PFSK-1 (cell line): ENCODE measurements around the gene PARD6G.

ENCODE experiments used
- FOXP2 ChIP-seq: optimal IDR thresholded peaks from 2 replicates; pipeline ENCODE3; 2011; ENCODE audit warnings: borderline replicate concordance, control low read depth, inconsistent platforms; ENCODE audit not compliant: insufficient read depth; ENCODE audit errors: extremely low read length, extremely low read depth
- POLR2AphosphoS5 ChIP-seq: IDR thresholded peaks from 2 replicates; pipeline ENCODE4 v1.6.1; 2012; ENCODE audit warnings: low read depth, mild to moderate bottlenecking, control low read depth, low read length, moderate library complexity
- SIN3A ChIP-seq: IDR thresholded peaks from 2 replicates; pipeline ENCODE4 v1.6.1; 2012; ENCODE audit warnings: mild to moderate bottlenecking, low read length, moderate library complexity, borderline replicate concordance; ENCODE audit not compliant: insufficient read depth
- TAF1 ChIP-seq: IDR thresholded peaks from 2 replicates; pipeline ENCODE4 v1.6.1; 2012; ENCODE audit warnings: low read length, control low read depth, borderline replicate concordance; ENCODE audit not compliant: insufficient read depth
- TF ChIP-seq, protein P1 (sequence below), 2 experiments: IDR thresholded peaks; 2 replicates each; pipeline versions ENCODE4 v1.6.1 to v1.8.0; 2011 to 2012; ENCODE audit warnings: low read depth in 2 of 2, low read length in 2 of 2, control low read depth in 1 of 2, inconsistent platforms in 1 of 2, mild to moderate bottlenecking in 1 of 2, moderate library complexity in 1 of 2; ENCODE audit not compliant: insufficient read depth in 1 of 2

PARD6G gene

GRCh38 chr18:80238651-80239260 lies 8.6 kb downstream of the PARD6G start:
- no peak for TF ChIP-seq TAF1
- TF ChIP-seq FOXP2, result no peak
- TF ChIP-seq, protein P1, sequence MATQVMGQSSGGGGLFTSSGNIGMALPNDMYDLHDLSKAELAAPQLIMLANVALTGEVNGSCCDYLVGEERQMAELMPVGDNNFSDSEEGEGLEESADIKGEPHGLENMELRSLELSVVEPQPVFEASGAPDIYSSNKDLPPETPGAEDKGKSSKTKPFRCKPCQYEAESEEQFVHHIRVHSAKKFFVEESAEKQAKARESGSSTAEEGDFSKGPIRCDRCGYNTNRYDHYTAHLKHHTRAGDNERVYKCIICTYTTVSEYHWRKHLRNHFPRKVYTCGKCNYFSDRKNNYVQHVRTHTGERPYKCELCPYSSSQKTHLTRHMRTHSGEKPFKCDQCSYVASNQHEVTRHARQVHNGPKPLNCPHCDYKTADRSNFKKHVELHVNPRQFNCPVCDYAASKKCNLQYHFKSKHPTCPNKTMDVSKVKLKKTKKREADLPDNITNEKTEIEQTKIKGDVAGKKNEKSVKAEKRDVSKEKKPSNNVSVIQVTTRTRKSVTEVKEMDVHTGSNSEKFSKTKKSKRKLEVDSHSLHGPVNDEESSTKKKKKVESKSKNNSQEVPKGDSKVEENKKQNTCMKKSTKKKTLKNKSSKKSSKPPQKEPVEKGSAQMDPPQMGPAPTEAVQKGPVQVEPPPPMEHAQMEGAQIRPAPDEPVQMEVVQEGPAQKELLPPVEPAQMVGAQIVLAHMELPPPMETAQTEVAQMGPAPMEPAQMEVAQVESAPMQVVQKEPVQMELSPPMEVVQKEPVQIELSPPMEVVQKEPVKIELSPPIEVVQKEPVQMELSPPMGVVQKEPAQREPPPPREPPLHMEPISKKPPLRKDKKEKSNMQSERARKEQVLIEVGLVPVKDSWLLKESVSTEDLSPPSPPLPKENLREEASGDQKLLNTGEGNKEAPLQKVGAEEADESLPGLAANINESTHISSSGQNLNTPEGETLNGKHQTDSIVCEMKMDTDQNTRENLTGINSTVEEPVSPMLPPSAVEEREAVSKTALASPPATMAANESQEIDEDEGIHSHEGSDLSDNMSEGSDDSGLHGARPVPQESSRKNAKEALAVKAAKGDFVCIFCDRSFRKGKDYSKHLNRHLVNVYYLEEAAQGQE (IDR thresholded peaks at IDR 0.05; ENCODE audit: insufficient read depth in 1 of 2, low read depth in 2 of 2, low read length in 2 of 2), result no peak
- no peak for TF ChIP-seq POLR2AphosphoS5
- TF ChIP-seq SIN3A, result no peak

- TF ChIP-seq, protein P1 (IDR thresholded peaks at IDR 0.05; ENCODE audit: insufficient read depth in 1 of 2, low read depth in 2 of 2, low read length in 2 of 2), result no peak
- TF ChIP-seq TAF1, result no peak
- no peak for TF ChIP-seq POLR2AphosphoS5
- no peak for TF ChIP-seq FOXP2
- no peak for TF ChIP-seq SIN3A
These were observed 12.9 kb downstream of the PARD6G start for GRCh38 chr18:80234398-80234797.

DNA sequence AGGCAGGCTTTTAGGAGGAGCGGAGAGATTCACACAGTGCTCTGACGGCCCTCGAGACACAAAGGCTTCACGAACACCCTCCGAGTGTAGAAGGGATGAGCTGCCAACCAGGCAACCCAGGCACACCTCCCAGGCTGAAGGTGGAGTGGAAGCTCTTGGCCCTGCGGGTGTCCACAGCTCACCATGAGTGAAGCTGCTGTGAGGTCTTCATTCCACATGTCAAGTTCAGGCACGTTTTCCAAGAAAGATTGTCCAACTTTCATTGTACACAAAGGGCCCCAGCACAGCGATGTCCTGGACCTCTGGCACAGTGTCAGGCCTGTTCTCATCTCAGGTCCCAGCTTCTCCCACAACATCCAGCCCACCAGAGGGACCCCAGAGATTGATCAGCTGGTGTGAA lies 13.4 kb downstream of the PARD6G start:
- TF ChIP-seq TAF1 (no peak), SIN3A (no peak), POLR2AphosphoS5 (no peak), FOXP2 (no peak)
- TF ChIP-seq, protein P1 (IDR thresholded peaks at IDR 0.05; ENCODE audit: insufficient read depth in 1 of 2, low read depth in 2 of 2, low read length in 2 of 2), result no peak

GRCh38 chr18:80233201-80233835 lies 14.0 kb downstream of the PARD6G start:
- no peak for TF ChIP-seq TAF1
- TF ChIP-seq FOXP2, result no peak
- TF ChIP-seq, protein P1 (IDR thresholded peaks at IDR 0.05; ENCODE audit: insufficient read depth in 1 of 2, low read depth in 2 of 2, low read length in 2 of 2), result no peak
- TF ChIP-seq SIN3A, result no peak
- no peak for TF ChIP-seq POLR2AphosphoS5
